Esophagus muscularis mucosa (tissue), 4 donors: Measurements from ENCODE around the gene BCAS3. TPM values are rescaled to one million over a fixed set of nuclear protein-coding genes. Genes with fewer than 3 reads are reported as not detected.
"Not testable (repeated sequence)": the region's sequence is repeated elsewhere in the genome, so short reads cannot be mapped to it uniquely, and the experiment has no call there.

ENCODE experiments used
- DNase-seq: peaks from one replicate; pipeline ENCODE4 v3.0.0-alpha.2; 2017; ENCODE audit errors: extremely low spot score
- H3K27ac ChIP-seq, 4 donors: fragments of 200-600 bp; sonication (generic); replicated peaks in 1 of 4; 1 replicate in 3 of 4; 2 replicates in 1 of 4; pipeline ENCODE4 v1.5.1; 2016 to 2019; ENCODE audit warnings: mild to moderate bottlenecking in 1 of 4
- H3K27me3 ChIP-seq, 4 donors: fragments of 200-600 bp; sonication (generic); one replicate each; pipeline versions ENCODE4 v1.5.1 to v1.6.0; 2016 to 2019
- H3K36me3 ChIP-seq, 4 donors: fragments of 200-600 bp; sonication (generic); one replicate each; pipeline ENCODE4 v1.5.1; 2016 to 2019
- H3K4me1 ChIP-seq, 4 donors: fragments of 200-600 bp; sonication (generic); one replicate each; pipeline ENCODE4 v1.5.1; 2016 to 2019
- H3K4me3 ChIP-seq, 4 donors: fragments of 200-600 bp; sonication (generic); 1 replicate in 2 of 4; 2 replicates in 2 of 4; pipeline ENCODE4 v1.5.1; 2016 to 2019; ENCODE audit warnings: mild to moderate bottlenecking in 4 of 4, moderate library complexity in 1 of 4
- H3K9me3 ChIP-seq, 4 donors: fragments of 200-600 bp; sonication (generic); 1 replicate in 3 of 4; 2 replicates in 1 of 4; pipeline ENCODE4 v1.5.1; 2016 to 2019
- EP300 ChIP-seq: sonication (generic); formaldehyde crosslinking; IDR thresholded peaks from one replicate; pipeline ENCODE4 v1.6.1; 2017; ENCODE audit warnings: antibody characterized with exemption
- POLR2A ChIP-seq: fragments of 450-650 bp; IDR thresholded peaks from one replicate; pipeline ENCODE4 v1.6.1; 2017; ENCODE audit warnings: antibody characterized with exemption, moderate library complexity, mild to moderate bottlenecking, low read depth
- POLR2AphosphoS5 ChIP-seq, 2 donors: sonication (generic); formaldehyde crosslinking; IDR thresholded peaks; one replicate each; pipeline ENCODE4 v1.6.1; 2017; ENCODE audit warnings: antibody characterized with exemption in 2 of 2
- WGBS: methylation state at CpG from one replicate; pipeline ENCODE4 v1.1.5; 2018; 5-methylcytosine and 5-hydroxymethylcytosine counted together
- intact Hi-C: fragments of 100-400 bp; cut with DNase I; formaldehyde crosslinking; loops from one replicate; pipeline ENCODE4 v1.15.1; 2023
- total RNA-seq, 4 donors: library from RNA; depleted of rRNA; stranded (reverse); fragments of >200 nt; gene quantifications; one replicate each; pipeline versions ENCODE4 v1.1.0 to v1.2.1, GENCODE V29; 2016
- TF ChIP-seq, protein P1 (sequence below), 3 experiments: fragments of 200-600 bp in 2 of 3; fragments of 450-650 bp in 1 of 3; sonication (generic) in 2 of 3; IDR thresholded peaks; one replicate each; pipeline ENCODE4 v1.5.1; 2017 to 2019; ENCODE audit warnings: antibody characterized with exemption in 3 of 3, mild to moderate bottlenecking in 2 of 3, moderate library complexity in 1 of 3

Gene BCAS3
- total RNA-seq, 4 donors from 2014 or later = 17.4 to 25.7 (median 19.5) TPM

DNA sequence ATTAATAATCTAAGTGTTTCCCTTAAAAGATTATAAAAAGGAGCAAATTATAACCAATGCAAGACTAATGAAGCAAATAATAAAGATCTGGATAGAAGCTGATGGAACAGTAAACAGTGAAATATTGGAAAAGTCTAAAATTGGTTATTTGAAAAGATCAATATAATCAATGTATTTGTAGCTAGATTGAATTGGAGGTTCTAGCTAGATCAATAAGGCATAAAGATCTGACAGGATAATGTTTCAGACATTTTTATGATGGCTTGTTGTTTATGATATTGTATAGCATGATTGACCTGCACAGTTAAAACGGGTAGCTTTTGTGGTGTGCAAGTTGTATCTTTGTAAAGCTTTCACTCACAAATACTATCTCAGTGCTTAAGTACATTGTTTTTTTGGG, 245.3 kb downstream of the BCAS3 start:
- DNase-seq = no peak
- Histone ChIP-seq H3K9me3 (no peaks in the 10 kb centered on the region), H3K4me1 (no peaks in the 10 kb centered on the region), H3K4me3 (no peak overlapping the region), H3K36me3 (no peaks in the 10 kb centered on the region), H3K27ac (no peak overlapping the region), H3K27me3 (no peaks in the 10 kb centered on the region)
- 88% methylated on average over 1 of the region's 1 CpG for WGBS
- no peak for TF ChIP-seq POLR2AphosphoS5 (IDR thresholded peaks at IDR 0.05)
- TF ChIP-seq POLR2A = no peak
- TF ChIP-seq, protein P1, sequence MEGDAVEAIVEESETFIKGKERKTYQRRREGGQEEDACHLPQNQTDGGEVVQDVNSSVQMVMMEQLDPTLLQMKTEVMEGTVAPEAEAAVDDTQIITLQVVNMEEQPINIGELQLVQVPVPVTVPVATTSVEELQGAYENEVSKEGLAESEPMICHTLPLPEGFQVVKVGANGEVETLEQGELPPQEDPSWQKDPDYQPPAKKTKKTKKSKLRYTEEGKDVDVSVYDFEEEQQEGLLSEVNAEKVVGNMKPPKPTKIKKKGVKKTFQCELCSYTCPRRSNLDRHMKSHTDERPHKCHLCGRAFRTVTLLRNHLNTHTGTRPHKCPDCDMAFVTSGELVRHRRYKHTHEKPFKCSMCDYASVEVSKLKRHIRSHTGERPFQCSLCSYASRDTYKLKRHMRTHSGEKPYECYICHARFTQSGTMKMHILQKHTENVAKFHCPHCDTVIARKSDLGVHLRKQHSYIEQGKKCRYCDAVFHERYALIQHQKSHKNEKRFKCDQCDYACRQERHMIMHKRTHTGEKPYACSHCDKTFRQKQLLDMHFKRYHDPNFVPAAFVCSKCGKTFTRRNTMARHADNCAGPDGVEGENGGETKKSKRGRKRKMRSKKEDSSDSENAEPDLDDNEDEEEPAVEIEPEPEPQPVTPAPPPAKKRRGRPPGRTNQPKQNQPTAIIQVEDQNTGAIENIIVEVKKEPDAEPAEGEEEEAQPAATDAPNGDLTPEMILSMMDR (IDR thresholded peaks at IDR 0.05) = no peak
- no peak for TF ChIP-seq EP300
- intact Hi-C loops = no loop called here

DNA sequence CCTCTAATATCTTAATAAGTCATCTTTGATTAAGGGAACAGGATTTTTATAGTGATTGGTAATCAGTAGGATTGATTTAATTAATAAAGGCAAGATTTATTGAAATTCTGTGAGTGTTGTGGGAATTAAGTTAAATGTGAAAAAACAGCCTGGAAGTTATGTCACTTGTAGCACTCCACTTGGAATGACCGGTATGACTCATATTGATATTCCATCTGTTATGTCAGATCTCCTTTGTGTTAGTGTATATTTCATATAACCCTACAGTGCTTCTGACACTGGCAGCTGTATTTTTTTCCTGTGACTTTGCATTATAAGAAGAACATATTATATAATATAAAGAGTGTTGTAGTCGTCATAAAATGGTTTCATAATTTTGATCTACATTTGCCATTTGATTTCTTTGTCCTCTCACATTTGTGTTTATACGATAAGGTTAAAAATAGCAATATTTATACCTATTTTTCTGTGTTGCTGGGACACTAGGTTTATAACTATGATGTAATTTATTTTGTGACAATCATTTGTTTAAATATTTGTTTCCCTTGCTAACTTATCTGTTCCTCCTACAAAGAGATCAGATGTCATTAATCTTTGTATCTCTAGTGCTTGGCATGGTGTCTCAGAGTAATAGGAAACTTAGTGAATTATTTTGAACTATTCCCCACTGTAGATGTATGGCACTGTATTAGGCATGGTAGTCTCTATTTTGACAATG, 249.0 kb downstream of the BCAS3 start:
- Histone ChIP-seq H3K36me3 (no peaks in the 10 kb centered on the region), H3K9me3 (no peaks in the 10 kb centered on the region), H3K27me3 (no peaks in the 10 kb centered on the region), H3K4me1 (no peaks in the 10 kb centered on the region), H3K27ac (no peak overlapping the region), H3K4me3 (no peak overlapping the region)
- no peak for DNase-seq
- 66% methylated on average over 3 of the region's 3 CpGs for WGBS
- TF ChIP-seq POLR2AphosphoS5 (IDR thresholded peaks at IDR 0.05) (no peak), POLR2A (no peak), EP300 (no peak)
- TF ChIP-seq, protein P1 (IDR thresholded peaks at IDR 0.05) = no peak
- intact Hi-C loops = no loop called here

DNA sequence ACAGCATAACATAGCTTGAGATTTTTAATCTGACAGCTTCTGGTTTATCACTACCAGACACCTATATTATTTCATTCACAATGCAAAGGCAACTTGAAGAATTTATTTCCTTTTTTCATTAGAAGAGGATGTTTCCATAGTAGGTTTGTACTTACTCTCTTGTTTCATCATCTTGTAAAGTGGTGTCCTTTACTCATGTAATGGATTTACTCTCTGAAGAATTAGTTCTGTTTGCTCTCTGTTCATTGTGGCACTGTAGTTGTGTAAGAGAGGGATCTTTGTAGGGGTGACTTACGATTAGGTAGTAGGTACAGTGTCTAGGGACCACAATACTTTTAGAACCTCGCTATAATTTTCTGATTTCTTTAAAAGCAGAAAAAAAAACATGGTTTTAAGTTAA, 256.1 kb downstream of the BCAS3 start:
- no peaks in the 10 kb centered on the region for H3K36me3 ChIP-seq
- no peaks in the 10 kb centered on the region for H3K27me3 ChIP-seq
- no peaks in the 10 kb centered on the region for H3K4me1 ChIP-seq
- H3K27ac ChIP-seq = no peak overlapping the region
- no peak for DNase-seq
- H3K9me3 ChIP-seq = no peaks in the 10 kb centered on the region
- no peak for TF ChIP-seq POLR2A
- TF ChIP-seq EP300 = no peak
- TF ChIP-seq, protein P1 (IDR thresholded peaks at IDR 0.05) = no peak
- no peak for TF ChIP-seq POLR2AphosphoS5 (IDR thresholded peaks at IDR 0.05)
- no peak overlapping the region for H3K4me3 ChIP-seq
- intact Hi-C loops = no loop called here
- 95% methylated on average over 2 of the region's 2 CpGs for WGBS

GRCh38 chr17:60934723-60935122, 257.1 kb downstream of the BCAS3 start:
- H3K9me3 ChIP-seq = no peaks in the 10 kb centered on the region
- no peaks in the 10 kb centered on the region for H3K36me3 ChIP-seq
- TF ChIP-seq POLR2AphosphoS5 (IDR thresholded peaks at IDR 0.05) = no peak
- no peak for TF ChIP-seq EP300
- TF ChIP-seq POLR2A = no peak
- TF ChIP-seq, protein P1 (IDR thresholded peaks at IDR 0.05) = no peak
- no peak overlapping the region for H3K27ac ChIP-seq
- H3K27me3 ChIP-seq = no peaks in the 10 kb centered on the region
- no peak for DNase-seq
- intact Hi-C loops = no loop called here
- no peak overlapping the region for H3K4me3 ChIP-seq
- H3K4me1 ChIP-seq = no peaks in the 10 kb centered on the region
- 92% methylated on average over 6 of the region's 6 CpGs for WGBS

DNA sequence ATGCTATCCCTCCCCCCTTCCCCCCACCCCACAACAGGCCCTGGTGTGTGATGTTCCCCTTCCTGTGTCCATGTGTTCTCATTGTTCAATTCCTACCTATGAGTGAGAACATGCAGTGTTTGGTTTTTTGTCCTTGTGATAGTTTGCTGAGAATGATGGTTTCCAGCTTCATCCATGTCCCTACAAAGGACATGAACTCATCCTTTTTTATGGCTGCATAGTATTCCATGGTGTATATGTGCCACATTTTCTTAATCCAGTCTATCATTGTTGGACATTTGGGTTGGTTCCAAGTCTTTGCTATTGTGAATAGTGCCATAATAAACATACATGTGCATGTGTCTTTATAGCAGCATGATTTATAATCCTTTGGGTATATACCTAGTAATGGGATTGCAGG, 258.3 kb downstream of the BCAS3 start:
- H3K4me1 ChIP-seq, intact Hi-C loops, H3K36me3 ChIP-seq, DNase-seq, H3K27me3 ChIP-seq, H3K4me3 ChIP-seq, H3K27ac ChIP-seq, H3K9me3 ChIP-seq: not testable (repeated sequence)
